ENCODE results near the gene LRRC8B. TPM values are rescaled to one million over a fixed set of nuclear protein-coding genes. Genes with fewer than 3 reads are reported as not detected.
A peak's percentile ranks its signal among the peaks of the same experiment; 100 is the strongest.

LRRC8B gene
- polyA plus RNA-seq, 1 of the 3 experiments (the other 2 are of a cell fraction): 3.7 TPM

DNA sequence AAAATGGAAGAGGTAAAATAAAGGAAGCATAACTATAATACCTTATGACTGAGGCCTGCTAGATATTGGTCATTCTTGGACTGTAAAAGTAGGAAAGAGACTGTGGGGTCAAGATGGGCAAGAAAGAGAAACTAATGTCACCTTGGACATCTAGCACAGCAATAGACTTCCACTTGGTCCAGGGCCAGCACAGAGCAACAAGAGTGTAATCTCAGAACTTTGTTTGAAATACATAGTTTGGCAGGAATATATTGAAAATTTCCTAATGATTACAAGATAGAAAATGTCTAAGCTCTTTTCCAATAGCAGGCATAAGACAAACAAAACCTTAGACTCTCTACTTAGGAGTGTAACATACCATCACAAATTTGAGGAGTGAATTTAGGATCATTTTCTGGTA lies 112.9 kb downstream of the LRRC8B start:
- peaks cover 26% of the 10 kb centered on the region for H3F3A ChIP-seq (replicated peaks; ENCODE audit: insufficient read depth)
- H3K4me2 ChIP-seq: peak overlapping the region; percentile 90
- no peaks in the 10 kb centered on the region for H3K36me3 ChIP-seq (replicated peaks in 1 of 2; ENCODE audit: control insufficient read depth in 1 of 2, insufficient read depth in 2 of 2, low read length in 1 of 2)
- H3K9ac ChIP-seq: no peak overlapping the region
- CTCF ChIA-PET: interaction anchor here (0.7 to 15.3 kb wide), 4 partner anchors 18 to 760 kb away, joined by 3 to 265 read pairs (median 3); no protein-coding TSS in a partner anchor
- H3K4me1 ChIP-seq (ENCODE audit: control insufficient read depth in 1 of 2, insufficient read depth in 2 of 2, low read depth in 1 of 2, low read length in 1 of 2): peaks cover 9 to 16% of the 10 kb centered on the region in 2 experiments
- POLR2A ChIA-PET: no interaction called here
- H3K4me3 ChIP-seq (ENCODE audit: low read depth in 2 of 2, low read length in 1 of 2): no peak overlapping the region
- H3K27me3 ChIP-seq (ENCODE audit: insufficient read depth): no peaks in the 10 kb centered on the region
- TF ChIP-seq FOXM1 (IDR thresholded peaks at IDR 0.05; ENCODE audit: low read depth): no peak
- TF ChIP-seq FOXJ3 (CRISPR knock-in tag; IDR thresholded peaks at IDR 0.05): no peak
- no peak for TF ChIP-seq GABPA (IDR thresholded peaks at IDR 0.05; ENCODE audit: low read depth)
- TF ChIP-seq TCF12 (IDR thresholded peaks at IDR 0.05): no peak
- peak overlapping the region in 1 of 2 experiments; percentile 92; a peak in 1 of 4 replicates for H3K27ac ChIP-seq (ENCODE audit: low read depth in 2 of 2, low read length in 1 of 2)
- no peaks in the 10 kb centered on the region for H3K9me3 ChIP-seq
- no peaks in the 10 kb centered on the region for H4K20me1 ChIP-seq (ENCODE audit: insufficient read depth)
- H3K79me2 ChIP-seq (ENCODE audit: insufficient read depth): peaks cover 81% of the 10 kb centered on the region
- no peak for DNase-seq
- H2AFZ ChIP-seq (ENCODE audit: low read depth): no peak overlapping the region
- H3K9me2 ChIP-seq: no peaks in the 10 kb centered on the region

DNA sequence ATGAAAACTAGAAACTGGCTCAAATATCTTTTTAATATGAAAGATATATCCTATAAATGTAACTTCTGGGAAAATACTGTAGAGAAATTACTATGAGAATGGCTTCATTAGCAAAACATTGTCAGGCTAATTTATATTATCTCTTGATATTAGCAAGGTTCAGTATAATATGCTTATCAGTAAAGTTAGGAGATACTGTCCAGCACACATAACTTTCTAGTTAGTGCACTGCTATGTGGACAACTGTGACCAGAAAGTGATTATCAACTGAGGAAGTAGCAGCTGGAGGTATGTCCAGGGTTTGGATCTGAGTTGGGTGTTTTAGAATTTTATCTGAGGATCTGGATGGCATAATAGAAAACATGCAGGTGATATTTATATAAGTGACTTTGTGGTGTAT lies 115.8 kb downstream of the LRRC8B start:
- Histone ChIP-seq H3K4me2 (no peak overlapping the region), H3K9me3 (no peaks in the 10 kb centered on the region; the same call in 1 of the 2 replicates), H3K79me2 (ENCODE audit: insufficient read depth) (peaks cover 80% of the 10 kb centered on the region), H3F3A (replicated peaks; ENCODE audit: insufficient read depth) (peaks cover 21% of the 10 kb centered on the region), H2AFZ (ENCODE audit: low read depth) (no peak overlapping the region), H4K20me1 (ENCODE audit: insufficient read depth) (no peaks in the 10 kb centered on the region), H3K27me3 (ENCODE audit: insufficient read depth) (no peaks in the 10 kb centered on the region), H3K27ac (ENCODE audit: low read depth in 2 of 2, low read length in 1 of 2) (no peak overlapping the region), H3K9ac (no peak overlapping the region), H3K4me3 (ENCODE audit: low read depth in 2 of 2, low read length in 1 of 2) (no peak overlapping the region), H3K9me2 (no peaks in the 10 kb centered on the region), H3K4me1 (ENCODE audit: control insufficient read depth in 1 of 2, insufficient read depth in 2 of 2, low read depth in 1 of 2, low read length in 1 of 2) (peaks cover 6 to 12% of the 10 kb centered on the region in 2 experiments), H3K36me3 (replicated peaks in 1 of 2; ENCODE audit: control insufficient read depth in 1 of 2, insufficient read depth in 2 of 2, low read length in 1 of 2) (no peaks in the 10 kb centered on the region)
- POLR2A ChIA-PET: interaction anchor here (0.5 kb wide), 1 partner anchor 181 kb away, joined by 3 read pairs; the partner anchor contains the start of gene LRRC8D
- CTCF ChIA-PET: interaction anchor here (1.6 to 15.3 kb wide), 2 partner anchors 10 to 122 kb away, joined by 3 to 265 read pairs; no protein-coding TSS in a partner anchor
- DNase-seq: no peak
- TF ChIP-seq EP300 (IDR thresholded peaks at IDR 0.05; ENCODE audit: borderline replicate concordance in 1 of 2, low read depth in 1 of 2, low read length in 1 of 2): peak in 1 of 2 experiments; percentile 49; a peak in 1 of 4 replicates
- TF ChIP-seq GATA2 (CRISPR knock-in tag; IDR thresholded peaks at IDR 0.05): peak; percentile 22; the same call in 1 of the 2 replicates
- TF ChIP-seq RCOR1 (IDR thresholded peaks at IDR 0.05; ENCODE audit: low read length): peak; percentile 94
- TF ChIP-seq SMC3 (IDR thresholded peaks at IDR 0.05; ENCODE audit: low read depth, low read length): no peak

DNA sequence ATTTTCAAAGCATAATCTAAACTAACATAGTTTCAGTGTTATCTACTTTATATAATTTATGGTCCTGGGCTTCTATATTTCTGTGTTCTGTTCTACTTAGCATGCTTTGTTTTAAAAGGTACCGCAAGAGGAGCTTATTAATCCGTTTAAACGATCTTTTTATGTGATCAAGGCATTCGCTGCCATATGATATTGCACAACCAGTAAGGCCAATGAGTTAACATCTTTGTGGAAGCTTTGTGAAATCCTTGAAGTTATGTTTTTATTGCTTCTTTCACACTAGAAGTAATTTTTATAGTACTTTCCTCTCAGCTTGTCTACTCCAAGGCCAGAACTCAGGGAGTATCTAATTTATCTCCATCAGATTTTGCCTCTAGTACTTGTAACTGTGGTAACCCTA lies 117.2 kb downstream of the LRRC8B start:
- Histone ChIP-seq H3K9me2 (no peaks in the 10 kb centered on the region), H3K9me3 (no peaks in the 10 kb centered on the region; the same call in 1 of the 2 replicates), H4K20me1 (ENCODE audit: insufficient read depth) (no peaks in the 10 kb centered on the region), H3K4me3 (ENCODE audit: low read depth in 2 of 2, low read length in 1 of 2) (no peak overlapping the region), H3K27me3 (ENCODE audit: insufficient read depth) (no peaks in the 10 kb centered on the region), H3K4me1 (ENCODE audit: control insufficient read depth in 1 of 2, insufficient read depth in 2 of 2, low read depth in 1 of 2, low read length in 1 of 2) (peaks cover 3 to 11% of the 10 kb centered on the region in 2 experiments; a peak in 3 of 4 replicates), H3K36me3 (replicated peaks in 1 of 2; ENCODE audit: control insufficient read depth in 1 of 2, insufficient read depth in 2 of 2, low read length in 1 of 2) (peaks cover 0 to 3% of the 10 kb centered on the region in 2 experiments), H3K27ac (ENCODE audit: low read depth in 2 of 2, low read length in 1 of 2) (no peak overlapping the region), H3K9ac (no peak overlapping the region), H3F3A (replicated peaks; ENCODE audit: insufficient read depth) (peaks cover 10% of the 10 kb centered on the region), H3K4me2 (no peak overlapping the region), H2AFZ (ENCODE audit: low read depth) (no peak overlapping the region), H3K79me2 (ENCODE audit: insufficient read depth) (peaks cover 88% of the 10 kb centered on the region)
- no peak for TF ChIP-seq SIN3A (IDR thresholded peaks at IDR 0.05; ENCODE audit: borderline replicate concordance, low read depth, low read length)
- TF ChIP-seq EZH2phosphoT487 (IDR thresholded peaks at IDR 0.05; ENCODE audit: borderline replicate concordance, low read depth): no peak
- TF ChIP-seq NRF1 (IDR thresholded peaks at IDR 0.05; ENCODE audit: low read depth, low read length): no peak
- TF ChIP-seq, protein P1, sequence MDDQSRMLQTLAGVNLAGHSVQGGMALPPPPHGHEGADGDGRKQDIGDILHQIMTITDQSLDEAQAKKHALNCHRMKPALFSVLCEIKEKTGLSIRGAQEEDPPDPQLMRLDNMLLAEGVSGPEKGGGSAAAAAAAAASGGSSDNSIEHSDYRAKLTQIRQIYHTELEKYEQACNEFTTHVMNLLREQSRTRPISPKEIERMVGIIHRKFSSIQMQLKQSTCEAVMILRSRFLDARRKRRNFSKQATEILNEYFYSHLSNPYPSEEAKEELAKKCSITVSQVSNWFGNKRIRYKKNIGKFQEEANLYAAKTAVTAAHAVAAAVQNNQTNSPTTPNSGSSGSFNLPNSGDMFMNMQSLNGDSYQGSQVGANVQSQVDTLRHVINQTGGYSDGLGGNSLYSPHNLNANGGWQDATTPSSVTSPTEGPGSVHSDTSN (IDR thresholded peaks at IDR 0.05): no peak
- no peak for TF ChIP-seq TAF1 (IDR thresholded peaks at IDR 0.05; ENCODE audit: borderline replicate concordance, low read depth, low read length)
- TF ChIP-seq, protein P2, sequence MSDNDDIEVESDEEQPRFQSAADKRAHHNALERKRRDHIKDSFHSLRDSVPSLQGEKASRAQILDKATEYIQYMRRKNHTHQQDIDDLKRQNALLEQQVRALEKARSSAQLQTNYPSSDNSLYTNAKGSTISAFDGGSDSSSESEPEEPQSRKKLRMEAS (IDR thresholded peaks at IDR 0.05; ENCODE audit: low read depth): no peak
- WGBS (ENCODE audit: low lambda C conversion rate): 97% methylated on average over 4 of the region's 4 CpGs
- CTCF ChIA-PET: interaction anchor here (1.6 to 15.3 kb wide), 2 partner anchors 11 to 121 kb away, joined by 3 to 265 read pairs; no protein-coding TSS in a partner anchor
- POLR2A ChIA-PET: no interaction called here
- DNase-seq: no peak
